MV-4-11 (cell line): Measurements from ENCODE around the gene TEKT1.
"Not testable (repeated sequence)": the region's sequence is repeated elsewhere in the genome, so short reads cannot be mapped to it uniquely, and the experiment has no call there.

Experiments
- DNase-seq: peaks from one replicate; lab custom pipeline; 2025; lab: John Stamatoyannopoulos, UW

Gene TEKT1

GRCh38 chr17:6831661-6832263 lies at the start of gene TEKT1:
TSS of gene TEKT1 (minus strand) at chr17:6831729. CDS start at chr17:6830376, 1,353 bp downstream.
- DNase-seq, result peak; percentile 72

DNA sequence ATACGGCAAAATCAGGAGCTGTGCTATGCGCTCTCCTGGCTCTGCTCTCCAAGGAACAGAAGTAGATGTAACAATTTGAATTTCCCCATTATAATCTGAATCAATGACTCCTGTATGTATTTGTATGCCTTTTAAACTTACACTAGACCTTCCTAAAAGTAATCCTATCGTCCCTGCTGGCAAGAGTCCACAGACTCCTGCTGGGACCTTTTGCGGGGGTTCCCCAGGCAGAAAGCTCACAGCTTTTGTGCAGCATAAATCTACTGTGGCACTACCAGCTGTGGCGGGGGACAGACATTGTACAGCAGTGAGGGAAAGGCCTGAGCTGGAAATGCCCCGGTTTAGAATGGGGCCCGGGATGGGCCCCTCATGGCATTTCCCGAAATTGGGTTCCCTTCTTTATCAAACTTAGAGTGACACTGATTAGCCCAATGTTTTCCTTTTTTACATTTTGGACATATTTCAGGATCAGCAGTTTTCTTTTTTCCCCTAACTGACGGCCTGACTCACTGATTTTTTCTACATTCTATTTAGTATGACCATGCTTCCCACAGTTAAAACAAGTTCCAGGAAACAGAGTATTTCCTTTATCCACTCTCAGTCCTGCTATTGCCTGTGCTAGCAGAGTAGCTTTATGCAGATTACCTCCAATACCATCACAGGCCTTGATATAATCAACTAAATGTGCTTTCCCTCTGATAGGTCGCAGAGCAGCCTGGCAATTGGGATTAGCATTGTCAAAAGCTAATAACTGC lies 47.9 kb upstream of the TEKT1 start:
- DNase-seq, result not testable (repeated sequence)

DNA sequence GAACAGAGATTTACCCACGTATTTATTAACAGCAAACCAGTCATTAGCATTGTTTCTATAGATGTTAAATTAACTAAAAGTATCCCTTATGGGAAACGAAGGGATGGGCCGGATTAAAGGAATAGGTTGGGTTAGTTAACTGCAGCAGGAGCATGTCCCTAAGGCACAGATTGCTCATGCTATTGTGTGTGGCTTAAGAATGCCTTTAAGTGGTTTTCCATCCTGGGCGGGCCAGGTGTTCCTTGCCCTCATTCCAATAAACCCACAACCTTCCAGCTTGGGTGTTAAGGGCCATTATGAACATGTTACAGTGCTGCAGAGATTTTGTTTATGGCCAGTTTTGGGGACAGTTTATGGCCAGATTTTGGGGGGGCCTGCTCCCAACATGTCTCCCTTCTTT lies 43.7 kb upstream of the TEKT1 start:
- DNase-seq, result not testable (repeated sequence)

DNA sequence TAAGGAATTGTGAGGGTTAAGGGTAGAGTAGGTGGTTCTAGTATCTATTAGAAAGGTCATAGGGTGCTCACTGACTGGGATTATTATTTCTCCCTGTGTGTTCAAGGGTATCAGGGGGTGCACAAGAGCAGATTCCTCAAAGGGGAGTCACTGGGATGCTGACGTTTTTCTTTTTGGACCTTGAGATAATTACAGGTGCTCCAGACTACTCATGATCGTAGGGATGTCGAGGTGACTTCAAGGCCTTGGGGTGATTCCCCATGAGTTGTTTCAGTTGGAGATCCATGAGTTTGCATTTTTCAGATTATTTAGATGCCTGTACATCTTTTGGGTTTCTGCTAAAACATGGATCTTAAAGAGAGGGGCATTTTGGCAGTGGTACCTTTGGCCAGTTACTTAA lies 41.4 kb upstream of the TEKT1 start:
- DNase-seq, result no peak

DNA sequence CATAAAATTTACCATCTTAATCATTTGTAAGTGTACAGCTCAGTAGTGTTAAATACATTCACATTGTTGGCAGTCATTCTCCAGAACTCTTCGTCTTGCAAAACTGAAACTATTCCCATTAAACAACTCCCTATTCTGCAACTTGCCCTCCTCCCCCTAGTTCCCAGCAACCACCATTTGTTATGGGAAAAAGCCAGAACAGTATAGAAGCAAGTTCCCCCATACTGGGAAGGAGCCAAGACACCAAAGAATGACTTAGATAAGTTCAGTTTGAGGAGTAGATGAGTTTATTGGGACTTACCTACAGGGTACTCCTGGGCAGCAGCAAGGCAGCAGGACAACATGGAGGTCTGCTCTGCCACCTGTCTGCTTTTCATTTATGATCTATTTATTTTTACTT lies 39.3 kb upstream of the TEKT1 start:
- no peak for DNase-seq

DNA sequence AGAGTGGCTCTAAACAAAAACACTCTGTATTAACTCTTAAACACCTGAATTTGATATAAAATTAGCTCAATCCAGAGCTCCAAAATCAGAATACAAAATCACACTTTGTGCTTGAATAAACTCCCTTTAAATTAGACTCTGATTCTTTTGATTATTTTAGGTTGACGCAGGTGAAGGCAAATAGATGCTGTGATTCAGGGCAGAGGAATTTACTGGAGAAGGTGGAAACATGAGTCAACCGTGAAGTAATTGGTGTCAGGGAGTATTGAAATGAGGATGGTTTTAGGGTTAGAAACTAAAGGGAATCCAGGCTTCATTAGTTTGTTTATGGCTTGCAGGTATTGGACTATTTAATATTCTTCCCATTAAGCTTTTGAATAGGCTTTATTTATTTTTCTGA lies 37.1 kb upstream of the TEKT1 start:
- DNase-seq, result no peak

GRCh38 chr17:6867849-6868248 lies 36.3 kb upstream of the TEKT1 start:
- peak; percentile 10 for DNase-seq

DNA sequence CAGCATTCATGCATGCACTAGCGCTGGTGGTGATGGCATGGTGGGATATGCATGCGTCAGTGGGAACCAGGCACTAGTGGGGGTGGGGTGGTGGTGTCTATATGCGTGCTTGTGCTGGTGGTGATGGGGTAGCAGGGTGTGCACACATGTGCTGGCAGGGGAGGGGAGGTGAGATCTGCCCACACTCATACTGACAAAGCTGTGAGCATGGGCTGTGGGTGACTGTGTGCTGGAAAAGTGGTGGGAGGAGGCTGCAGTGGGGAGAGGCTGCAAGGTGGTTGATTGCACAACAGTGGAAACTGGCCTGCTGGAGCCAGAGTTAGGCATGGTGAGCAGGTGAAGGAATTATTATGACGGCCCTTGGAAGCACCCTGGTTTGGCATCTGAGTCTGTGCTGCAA lies 31.3 kb upstream of the TEKT1 start:
- peak; percentile 14 for DNase-seq

DNA sequence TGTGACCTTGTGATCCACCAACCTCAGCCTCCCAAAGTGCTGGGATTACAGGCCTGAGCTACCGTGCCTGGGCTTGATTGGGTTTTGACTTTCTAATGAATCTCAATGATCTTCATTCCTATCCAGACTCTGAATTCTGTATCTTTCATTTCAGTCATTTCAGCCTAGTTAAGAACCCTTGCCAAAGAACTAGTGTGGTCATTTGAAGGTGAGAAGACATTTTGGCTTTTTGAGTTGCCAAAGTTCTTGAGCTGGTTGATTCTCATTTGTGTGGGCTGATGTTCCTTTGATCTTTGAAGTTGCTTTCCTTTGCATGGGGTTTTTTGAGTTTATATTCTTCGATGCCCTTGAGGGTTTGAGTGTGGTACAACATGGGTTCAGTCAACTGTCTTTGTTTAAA lies 30.6 kb upstream of the TEKT1 start:
- DNase-seq, result no peak

DNA sequence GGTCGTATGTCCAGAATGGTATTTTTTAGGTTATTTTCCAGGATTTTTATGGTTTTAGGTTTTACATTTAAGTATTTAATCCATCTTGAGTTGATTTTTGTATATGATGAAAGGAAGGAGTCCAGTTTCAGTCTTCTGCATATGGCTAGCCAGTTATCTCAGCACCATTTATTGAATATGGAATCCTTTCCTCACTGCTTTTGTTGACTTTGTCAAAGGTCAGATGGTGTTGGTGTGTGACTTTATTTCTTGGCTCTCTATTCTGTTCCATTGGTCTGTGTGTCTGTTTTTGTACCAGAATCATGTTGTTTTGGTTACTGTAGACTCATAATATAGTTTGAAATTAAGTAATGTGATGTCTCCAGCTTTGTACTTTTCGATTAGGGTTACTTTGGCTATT lies 26.4 kb upstream of the TEKT1 start:
- DNase-seq, result no peak

- no peak for DNase-seq
Observed at GRCh38 chr17:6857336-6857735, 25.8 kb upstream of the TEKT1 start.

DNA sequence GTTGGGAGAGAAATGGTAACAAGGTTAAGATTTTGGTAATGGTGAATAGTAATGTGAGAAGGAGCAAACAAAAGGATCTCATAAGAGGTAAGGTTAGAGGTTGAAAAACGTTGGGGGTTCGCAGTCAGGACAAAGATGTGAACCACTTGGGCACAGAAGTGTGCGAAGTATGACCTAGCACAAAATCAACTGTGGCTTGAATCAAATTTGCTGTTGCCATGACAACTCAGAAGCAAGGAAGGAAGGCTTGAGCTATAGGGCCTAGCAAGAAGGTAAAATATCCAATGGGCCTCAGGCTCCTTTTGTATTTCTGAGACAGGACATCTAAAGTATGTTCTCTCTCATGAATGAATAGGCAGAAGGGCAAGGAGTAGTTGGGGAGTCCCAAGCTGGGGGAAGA lies 24.5 kb upstream of the TEKT1 start:
- no peak for DNase-seq

DNA sequence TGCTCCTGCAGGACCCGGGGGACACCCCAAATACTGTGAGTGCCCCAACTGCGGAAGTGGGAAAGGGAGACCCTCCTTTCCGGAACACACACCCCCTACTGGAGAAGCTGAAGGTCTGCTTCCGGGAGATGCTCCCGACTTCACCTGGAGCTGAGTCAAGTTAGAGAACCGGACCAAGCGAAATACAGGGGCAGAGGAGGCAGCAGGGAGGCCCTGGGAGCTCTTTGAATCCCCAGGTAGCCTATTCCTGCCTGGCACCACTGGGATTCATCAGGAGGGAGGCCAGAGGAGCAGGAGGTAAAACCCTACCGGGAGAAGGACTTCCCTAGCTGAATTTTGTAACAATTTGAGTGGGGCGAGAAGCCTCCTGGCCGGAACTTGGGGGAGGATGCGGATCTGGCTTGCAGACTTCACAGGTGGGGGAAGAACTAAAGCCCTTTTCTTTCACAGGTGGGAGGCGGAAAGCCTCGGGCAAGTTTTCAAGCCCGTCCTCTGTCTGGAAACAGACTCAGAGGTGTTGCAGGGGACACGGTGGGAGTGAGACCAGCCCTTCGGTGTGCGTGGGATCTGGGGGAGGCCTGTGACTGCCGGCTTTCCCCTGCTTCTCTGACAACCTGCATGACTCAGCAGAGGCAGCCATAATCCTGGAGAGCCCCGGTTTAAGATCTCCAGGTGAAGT lies 22.4 kb upstream of the TEKT1 start:
- DNase-seq, result no peak

GRCh38 chr17:6848545-6849179 lies 17.1 kb upstream of the TEKT1 start:
- not testable (repeated sequence) for DNase-seq

DNA sequence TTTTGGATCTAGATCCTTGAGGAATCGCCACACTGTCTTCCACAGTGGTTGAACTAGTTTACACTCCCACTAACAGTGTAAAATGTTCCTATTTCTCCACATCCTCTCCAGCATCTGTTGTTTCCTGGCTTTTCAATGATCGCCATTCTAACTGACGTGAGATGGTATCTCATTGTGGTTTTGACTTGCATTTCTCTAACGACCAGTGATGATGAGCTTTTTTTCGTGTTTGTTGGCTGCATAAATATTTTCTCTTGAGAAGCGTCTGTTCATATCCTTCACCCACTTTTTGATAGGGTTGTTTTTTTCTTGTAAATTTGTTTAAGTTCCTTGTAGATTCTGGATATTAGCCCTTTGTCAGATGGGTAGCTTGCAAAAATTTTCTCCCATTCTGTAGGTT lies 14.6 kb upstream of the TEKT1 start:
- DNase-seq, result not testable (repeated sequence)

- not testable (repeated sequence) for DNase-seq
Observed at GRCh38 chr17:6844406-6844805, 12.9 kb upstream of the TEKT1 start.

DNA sequence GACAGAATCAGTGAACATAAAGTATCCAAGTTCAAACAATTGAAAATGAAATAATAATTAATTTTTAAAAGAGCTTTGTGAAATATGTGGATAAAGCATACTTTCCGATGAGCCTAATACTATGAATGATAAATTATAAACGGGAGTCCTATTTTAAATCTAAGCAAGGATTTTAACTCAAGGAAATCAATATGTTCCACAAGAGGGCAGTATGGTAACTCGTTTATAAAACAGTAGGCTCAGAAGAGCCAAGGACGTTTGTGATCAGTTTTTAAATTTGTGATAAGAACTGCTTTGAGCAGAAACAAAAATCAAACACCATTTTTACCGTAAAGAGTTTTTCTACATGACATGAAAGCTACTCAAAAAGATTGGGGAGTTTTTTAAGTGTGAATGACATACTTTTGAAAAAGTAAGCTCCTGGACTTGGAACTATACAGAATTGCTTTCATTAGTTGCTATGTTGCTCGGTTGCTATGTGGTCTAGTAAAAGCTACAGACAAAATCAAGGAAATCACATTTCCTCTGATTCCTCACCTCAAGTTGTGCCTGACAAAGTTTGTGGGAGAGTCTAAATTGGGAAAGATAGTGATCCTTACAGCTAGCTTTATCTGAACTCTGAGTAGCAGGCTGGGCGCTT lies 11.8 kb upstream of the TEKT1 start:
- DNase-seq, result peak; percentile 54

GRCh38 chr17:6841769-6842168 lies 10.2 kb upstream of the TEKT1 start:
- DNase-seq, result not testable (repeated sequence)

DNA sequence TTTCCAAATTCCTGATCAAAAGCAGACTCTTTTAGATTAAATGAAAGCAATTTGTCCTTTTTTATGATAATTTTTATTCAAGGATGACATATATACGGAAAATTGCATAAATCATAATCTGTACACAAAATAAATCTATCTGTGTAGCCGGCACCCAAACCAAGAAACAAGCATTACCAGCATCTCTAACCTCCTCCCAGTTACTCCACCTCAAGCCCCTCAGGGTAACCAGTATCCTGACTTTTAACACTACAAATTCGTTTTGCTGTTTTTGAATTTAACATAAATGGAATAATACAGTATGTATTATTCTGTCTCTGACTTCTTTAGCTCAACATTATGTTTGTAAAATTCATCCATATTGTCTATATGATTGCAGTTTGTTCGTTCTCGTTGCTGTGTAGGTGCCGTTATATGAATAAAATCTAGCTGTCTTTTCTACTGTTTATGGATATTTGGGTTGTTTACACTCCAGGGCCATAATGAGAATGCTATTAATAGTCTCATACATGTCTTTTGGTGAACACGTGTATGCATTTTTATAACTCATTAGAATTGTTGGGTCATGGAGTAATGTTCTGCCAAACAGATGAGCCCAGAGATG lies 1.0 kb downstream of the TEKT1 start:
- DNase-seq, result no peak

DNA sequence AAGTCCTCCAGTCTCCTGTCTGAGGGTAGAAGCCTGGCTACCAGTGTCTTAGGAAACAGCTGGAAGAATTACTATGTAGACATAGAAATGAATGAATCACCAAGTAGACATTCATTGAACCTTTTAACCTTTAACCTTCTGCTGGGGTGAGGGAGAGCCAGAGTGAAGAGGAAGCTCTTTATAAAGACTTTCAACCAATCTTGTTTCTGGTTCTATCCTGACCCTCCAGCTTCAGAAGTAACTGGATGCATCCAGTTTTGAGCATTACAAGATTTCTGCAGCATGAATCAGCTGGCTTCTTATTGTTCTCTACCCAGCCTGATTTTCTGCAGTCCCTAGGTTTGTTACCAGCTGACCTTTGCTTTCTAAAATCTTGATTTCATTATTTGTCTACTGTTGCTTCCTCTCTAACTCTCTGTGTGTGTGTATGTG lies 8.5 kb downstream of the TEKT1 start:
- peak; percentile 88 for DNase-seq

DNA sequence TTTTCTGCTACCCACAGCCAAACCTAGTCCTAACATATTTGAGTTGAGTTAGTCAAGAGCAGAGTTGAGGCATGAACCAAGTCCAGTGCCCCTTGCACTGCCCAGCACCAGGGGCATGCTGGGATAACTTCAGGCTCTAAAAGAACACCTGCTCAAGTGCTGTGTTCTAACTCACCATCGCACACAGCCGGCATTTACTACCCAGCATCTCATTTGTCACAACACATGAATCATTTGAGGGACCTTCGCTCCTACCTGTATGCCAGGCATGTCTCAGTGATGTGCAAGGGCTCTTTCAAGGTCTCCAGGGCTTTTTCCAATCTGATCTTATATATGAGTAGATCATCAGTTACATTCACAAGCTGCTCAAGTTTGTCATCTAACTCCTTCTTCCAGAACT lies 12.6 kb downstream of the TEKT1 start:
- DNase-seq, result no peak

GRCh38 chr17:6816368-6816767 lies 15.2 kb downstream of the TEKT1 start:
- DNase-seq, result not testable (repeated sequence)
